ENCODE results near the gene THSD4. TPM values are rescaled to one million over a fixed set of nuclear protein-coding genes. Genes with fewer than 3 reads are reported as not detected.

The THSD4 gene
- total RNA-seq, 4 donors from 2014 or later = 39.4 to 232 (median 127) TPM

- Histone ChIP-seq H3K4me3 (no peak overlapping the region), H3K27me3 (no peaks in the 10 kb centered on the region), H3K9me3 (no peaks in the 10 kb centered on the region), H3K27ac (no peak overlapping the region), H3K4me1 (peaks cover 0 to 19% (median 12%) of the 10 kb centered on the region in 3 donors), H3K36me3 (no peaks in the 10 kb centered on the region)
- DNase-seq = no peak
- TF ChIP-seq POLR2A (IDR thresholded peaks at IDR 0.05) = no peak
- TF ChIP-seq CTCF (IDR thresholded peaks at IDR 0.05) = no peak
- intact Hi-C loops (cut with DNase I) = no loop called here
- WGBS, 2 donors = 79 to 88% methylated on average over 5 of the region's 5 CpGs
Measured at GRCh38 chr15:71131601-71132362, 16.5 kb downstream of the THSD4 start.

- WGBS, 2 donors = 40 to 49% methylated on average over 7 to 12 of the region's 12 CpGs
- Histone ChIP-seq H3K27me3 (no peaks in the 10 kb centered on the region), H3K9me3 (no peaks in the 10 kb centered on the region), H3K36me3 (no peaks in the 10 kb centered on the region), H3K4me1 (peaks cover 0 to 20% (median 14%) of the 10 kb centered on the region in 3 donors), H3K4me3 (no peak overlapping the region), H3K27ac (no peak overlapping the region)
- intact Hi-C loops (cut with DNase I) = no loop called here
- TF ChIP-seq CTCF (IDR thresholded peaks at IDR 0.05) = no peak
- TF ChIP-seq POLR2A (IDR thresholded peaks at IDR 0.05) = no peak
- DNase-seq = no peak
Measured at GRCh38 chr15:71133747-71134472, 18.6 kb downstream of the THSD4 start.

- WGBS, 2 donors = 46 to 60% methylated on average over 6 to 7 of the region's 13 CpGs
- Histone ChIP-seq H3K27me3 (no peaks in the 10 kb centered on the region), H3K36me3 (no peaks in the 10 kb centered on the region), H3K4me3 (no peak overlapping the region), H3K27ac (peak overlapping the region in 1 of 4 donors; percentile 58), H3K4me1 (peaks cover 0 to 21% (median 13%) of the 10 kb centered on the region in 3 donors), H3K9me3 (no peaks in the 10 kb centered on the region)
- no peak for DNase-seq
- TF ChIP-seq POLR2A (IDR thresholded peaks at IDR 0.05) (no peak), CTCF (IDR thresholded peaks at IDR 0.05) (no peak)
- intact Hi-C loops (cut with DNase I) = no loop called here
Measured at GRCh38 chr15:71136159-71136783, 21.0 kb downstream of the THSD4 start.

GRCh38 chr15:71136793-71137518 is 21.7 kb downstream of the THSD4 start:
- 65 to 78% methylated on average over 8 to 10 of the region's 11 CpGs for WGBS, 2 donors
- intact Hi-C loops (cut with DNase I) = no loop called here

More at GRCh38 chr15:71136793-71137518, 21.7 kb downstream of the THSD4 start:
- no peak overlapping the region for H3K4me3 ChIP-seq
- H3K36me3 ChIP-seq = no peaks in the 10 kb centered on the region
- peak overlapping the region in 1 of 4 donors; percentile 58 for H3K27ac ChIP-seq
- H3K27me3 ChIP-seq = no peaks in the 10 kb centered on the region
- no peak for DNase-seq
- H3K9me3 ChIP-seq = no peaks in the 10 kb centered on the region
- H3K4me1 ChIP-seq = peaks cover 0 to 21% (median 13%) of the 10 kb centered on the region in 3 donors
- TF ChIP-seq CTCF (IDR thresholded peaks at IDR 0.05) = no peak
